Dendritic cell treated with granulocyte-macrophage colony-stimulating factor and Interleukin-4, amounts not matched to agents 40 ng/mL and 50 ng/mL, for 4 days (primary cell): ENCODE data around the gene DNMT3B.
"Not testable (repeated sequence)": the region's sequence is repeated elsewhere in the genome, so short reads cannot be mapped to it uniquely, and the experiment has no call there.

Experiments used
- H3K27ac Mint-ChIP-seq: one replicate; pipeline ENCODE4 v1.8.0; 2022; ENCODE audit warnings: mild to moderate bottlenecking, mixed read lengths
- H3K27me3 Mint-ChIP-seq: one replicate; pipeline ENCODE4 v1.8.0; 2022; ENCODE audit warnings: mild to moderate bottlenecking, mixed read lengths
- H3K36me3 Mint-ChIP-seq: one replicate; pipeline ENCODE4 v1.8.0; 2022; ENCODE audit warnings: low read depth, mixed read lengths
- H3K4me1 Mint-ChIP-seq: one replicate; pipeline ENCODE4 v1.8.0; 2022; ENCODE audit warnings: low read depth, mixed read lengths
- H3K4me3 Mint-ChIP-seq: one replicate; pipeline ENCODE4 v1.8.0; 2022; ENCODE audit warnings: mild to moderate bottlenecking, moderate library complexity, mixed read lengths
- H3K9me3 Mint-ChIP-seq: one replicate; pipeline ENCODE4 v1.8.0; 2022; ENCODE audit warnings: mixed read lengths
- intact Hi-C: fragments of 100-400 bp; cut with micrococcal nuclease; formaldehyde crosslinking; loops from one replicate; pipeline ENCODE4 v1.15.0; 2022

Gene DNMT3B

DNA sequence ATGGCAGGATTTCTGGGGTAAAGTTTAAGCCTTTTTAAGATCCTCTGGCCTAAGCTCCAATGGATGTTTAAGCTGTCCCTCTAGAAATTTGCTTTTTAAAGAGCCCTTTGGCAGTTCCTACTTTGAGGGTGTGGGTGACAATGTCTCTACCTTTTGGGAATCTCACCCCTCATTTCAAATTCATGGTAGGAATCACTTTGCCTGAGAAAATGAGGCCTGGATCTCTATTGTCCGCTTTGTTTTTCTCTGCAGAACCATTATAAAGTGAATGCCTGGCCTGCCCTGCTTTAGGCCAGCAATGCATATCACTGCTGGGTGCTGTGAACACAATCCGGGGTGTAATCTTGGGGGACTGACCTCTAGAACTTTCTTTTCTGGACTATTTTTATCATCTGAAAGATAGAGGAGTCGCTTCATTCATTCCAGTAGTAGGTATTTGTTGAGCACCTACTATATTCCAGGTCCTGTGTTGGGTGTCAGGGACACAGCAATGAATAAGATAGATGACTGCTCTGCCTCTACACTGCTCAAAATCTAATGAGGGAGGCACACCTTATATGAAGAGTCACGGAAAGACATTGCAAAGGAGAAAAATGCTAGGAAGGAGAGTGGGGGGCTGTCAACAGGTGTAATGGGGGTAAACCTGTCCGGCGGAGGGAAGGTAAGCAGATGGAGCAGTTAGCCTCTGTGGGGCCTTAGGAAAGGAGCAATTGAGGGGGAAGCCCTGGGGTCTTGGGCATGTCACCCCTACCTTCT, 10.3 kb upstream of the DNMT3B start:
- Mint-ChIP-seq H3K27ac (no peak overlapping the region), H3K9me3 (no peaks in the 10 kb centered on the region), H3K36me3 (no peaks in the 10 kb centered on the region), H3K4me3 (no peak overlapping the region), H3K27me3 (no peaks in the 10 kb centered on the region), H3K4me1 (peaks cover 11% of the 10 kb centered on the region)
- intact Hi-C loops: no loop called here

DNA sequence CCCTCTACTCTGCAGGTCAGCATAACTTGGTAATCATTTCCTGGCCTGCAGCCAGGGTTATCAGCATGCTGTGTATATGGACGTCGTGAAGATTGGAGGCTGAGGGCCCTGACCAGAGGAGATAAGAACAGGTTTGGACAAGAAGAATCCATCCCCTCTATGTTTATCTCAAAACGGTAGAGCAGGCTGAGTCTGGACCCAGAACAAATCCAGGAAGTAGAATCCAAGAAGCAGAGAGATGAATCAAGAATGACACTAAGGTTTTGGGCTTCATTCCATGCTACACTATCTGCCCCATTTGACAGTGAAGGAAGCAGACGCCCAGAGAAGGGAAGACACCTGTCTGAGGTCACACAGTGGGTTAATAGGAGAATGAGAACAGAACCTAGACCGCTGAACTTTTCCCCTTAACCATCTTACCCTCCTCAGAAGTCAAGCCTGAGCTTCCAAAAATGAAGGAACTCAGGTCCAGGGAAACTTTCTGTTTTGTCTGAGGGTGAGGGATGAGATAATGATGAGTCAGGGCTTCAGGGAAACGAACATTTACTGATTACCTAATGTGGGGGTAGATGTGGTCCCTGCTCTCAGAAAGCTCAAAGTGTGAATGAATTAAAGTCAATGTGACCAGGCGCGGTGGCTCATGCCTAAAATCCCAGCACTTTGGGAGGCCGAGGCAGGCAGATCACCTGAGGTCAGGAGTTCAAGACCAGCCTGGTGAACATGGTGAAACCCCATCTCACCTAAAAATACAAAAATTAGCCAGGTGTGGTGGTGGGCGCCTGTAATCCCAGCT, 9.5 kb upstream of the DNMT3B start:
- intact Hi-C loops: no loop called here
- Mint-ChIP-seq H3K4me3 (no peak overlapping the region), H3K4me1 (peaks cover 10% of the 10 kb centered on the region), H3K9me3 (no peaks in the 10 kb centered on the region), H3K27ac (no peak overlapping the region), H3K27me3 (no peaks in the 10 kb centered on the region), H3K36me3 (no peaks in the 10 kb centered on the region)

DNA sequence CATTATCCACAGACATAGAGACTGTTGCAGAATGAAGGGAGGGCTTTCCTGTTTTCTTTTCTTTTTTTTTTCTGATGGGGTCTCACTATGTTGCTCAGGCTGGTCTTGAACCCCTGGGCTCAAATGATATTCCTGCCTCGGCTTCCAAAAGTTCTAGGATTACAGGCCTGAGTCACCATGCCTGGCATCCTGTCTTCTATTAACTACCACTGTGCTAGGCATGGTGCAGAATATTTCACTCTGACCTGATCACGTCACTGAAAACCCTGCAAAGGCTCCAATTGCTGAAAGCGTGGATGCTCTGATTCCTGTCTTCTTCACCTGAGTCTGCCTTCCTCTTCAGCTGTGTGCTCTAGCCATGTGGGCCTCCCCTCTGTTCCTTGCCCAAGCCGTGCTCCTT, 8.5 kb upstream of the DNMT3B start:
- Mint-ChIP-seq H3K4me3 (no peak overlapping the region), H3K9me3 (no peaks in the 10 kb centered on the region), H3K4me1 (peaks cover 10% of the 10 kb centered on the region), H3K36me3 (no peaks in the 10 kb centered on the region), H3K27ac (no peak overlapping the region), H3K27me3 (no peaks in the 10 kb centered on the region)
- intact Hi-C loops: no loop called here

DNA sequence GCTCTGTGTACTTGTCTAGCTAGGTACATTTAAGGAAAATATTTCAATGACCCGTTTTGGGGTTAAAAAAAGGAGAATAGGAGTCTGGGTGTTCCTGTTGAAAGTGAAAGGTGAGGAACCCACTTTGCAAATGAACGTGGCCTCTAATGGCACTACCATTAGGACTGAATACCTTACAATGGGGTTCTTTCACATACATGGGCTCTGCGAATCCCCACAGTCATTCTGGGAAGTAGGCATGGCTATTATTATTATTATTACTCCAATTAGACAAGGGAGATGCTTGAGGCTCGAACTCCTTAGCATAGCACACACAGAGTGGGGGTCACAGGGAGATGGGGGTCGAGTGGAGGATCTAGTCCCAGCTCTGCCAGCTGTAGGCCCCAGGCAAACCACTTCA, 6.0 kb upstream of the DNMT3B start:
- no peaks in the 10 kb centered on the region for H3K9me3 Mint-ChIP-seq
- intact Hi-C loops: no loop called here
- H3K27ac Mint-ChIP-seq: no peak overlapping the region
- peaks cover 4% of the 10 kb centered on the region for H3K27me3 Mint-ChIP-seq
- H3K36me3 Mint-ChIP-seq: no peaks in the 10 kb centered on the region
- H3K4me1 Mint-ChIP-seq: peaks cover 11% of the 10 kb centered on the region
- no peak overlapping the region for H3K4me3 Mint-ChIP-seq

DNA sequence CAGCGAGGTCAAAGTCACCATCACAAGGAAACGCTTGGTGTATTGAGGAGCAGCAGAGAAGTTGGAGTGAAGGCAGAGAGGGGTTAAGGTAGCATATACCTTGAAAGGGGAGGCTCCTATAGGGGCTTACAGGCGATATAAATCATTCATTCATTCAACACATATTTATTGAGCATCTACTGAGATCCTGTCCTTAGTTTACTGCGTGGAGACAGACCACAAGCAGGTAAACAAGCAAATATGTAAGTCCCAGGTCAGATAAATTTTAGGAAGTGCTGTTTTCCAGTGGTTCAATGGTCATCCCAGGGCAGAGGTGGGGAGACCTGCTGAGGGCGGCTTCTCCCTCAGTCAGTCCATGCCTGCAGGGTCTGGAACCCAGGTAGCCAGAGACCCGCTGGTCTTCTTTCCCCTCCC, 761 bp upstream of the DNMT3B start:
- peak overlapping the region; percentile 30 for H3K27ac Mint-ChIP-seq
- intact Hi-C loops: no loop called here
- H3K36me3 Mint-ChIP-seq: no peaks in the 10 kb centered on the region
- H3K4me1 Mint-ChIP-seq: peaks cover 22% of the 10 kb centered on the region
- peaks cover 31% of the 10 kb centered on the region for H3K27me3 Mint-ChIP-seq
- H3K4me3 Mint-ChIP-seq: peak overlapping the region; percentile 76
- no peaks in the 10 kb centered on the region for H3K9me3 Mint-ChIP-seq

DNA sequence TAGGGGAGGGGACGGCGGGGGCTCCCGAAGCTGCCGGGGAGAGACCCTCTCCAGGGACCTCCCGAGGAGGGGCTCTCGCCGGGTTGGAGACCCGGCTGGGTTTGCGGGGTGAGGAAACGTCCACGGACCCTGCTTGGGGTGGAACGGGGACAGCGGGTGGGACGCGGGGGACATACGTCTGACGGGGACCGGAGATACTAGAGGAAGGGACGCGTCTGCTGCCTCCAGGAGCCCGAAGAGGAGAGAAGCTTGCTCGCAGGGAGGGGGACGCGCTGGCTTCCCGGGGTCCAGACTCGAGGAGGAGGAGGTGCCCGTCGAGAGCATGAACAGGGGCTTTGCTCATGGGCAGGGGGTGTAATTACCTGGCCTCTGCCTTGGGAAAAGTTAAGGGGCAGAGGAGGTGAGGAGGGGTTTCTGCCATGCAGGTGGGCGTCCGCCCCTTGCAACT, 593 bp downstream of the DNMT3B start:
- no peaks in the 10 kb centered on the region for H3K36me3 Mint-ChIP-seq
- peak overlapping the region; percentile 90 for H3K4me3 Mint-ChIP-seq
- intact Hi-C loops: loop anchor here (2.0 kb wide), 1 partner anchor 20 kb away; the partner anchor contains the start of gene COMMD7
- peaks cover 31% of the 10 kb centered on the region for H3K27me3 Mint-ChIP-seq
- H3K27ac Mint-ChIP-seq: peak overlapping the region; percentile 74
- peaks cover 22% of the 10 kb centered on the region for H3K4me1 Mint-ChIP-seq
- no peaks in the 10 kb centered on the region for H3K9me3 Mint-ChIP-seq

DNA sequence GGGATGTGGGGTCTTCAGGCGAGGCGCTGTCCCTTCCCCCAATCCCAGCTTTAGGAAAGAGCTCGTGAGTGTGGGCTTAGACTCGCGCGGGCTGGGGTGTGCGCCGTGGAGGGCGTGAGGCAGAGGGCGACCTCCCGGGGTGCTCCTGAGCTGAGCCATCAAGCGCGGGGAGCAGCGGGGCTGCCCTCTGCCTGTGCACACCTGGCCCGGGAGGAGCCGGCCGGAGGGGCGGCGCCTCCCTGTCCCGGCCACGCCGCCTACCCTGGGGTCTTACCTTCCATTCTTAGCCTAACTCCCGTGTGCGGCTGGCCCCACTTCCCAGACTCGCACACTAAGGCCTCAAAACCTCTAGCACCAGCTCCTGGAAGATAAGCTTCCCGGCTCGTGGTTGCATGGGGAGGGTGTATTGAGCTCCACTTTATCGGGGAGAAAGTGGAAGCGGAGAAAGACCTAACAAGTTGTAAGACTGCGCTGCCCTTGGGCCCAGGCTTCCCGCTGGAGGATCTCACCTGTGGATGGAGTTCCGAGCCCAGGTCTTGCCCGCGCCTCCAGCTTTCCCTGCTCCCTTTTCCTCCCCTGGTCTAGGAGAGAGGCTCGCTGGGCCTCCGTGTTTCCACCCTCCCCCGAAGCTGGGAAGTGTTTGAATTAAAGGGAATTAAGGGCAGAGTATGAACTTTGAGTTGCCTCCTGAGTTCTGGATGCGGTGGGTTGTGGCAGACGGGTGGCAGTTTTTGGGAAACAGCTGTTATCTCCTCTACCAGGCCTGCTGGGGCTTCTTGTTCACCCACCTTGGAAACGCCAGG, 1.2 kb downstream of the DNMT3B start:
- Mint-ChIP-seq H3K27ac (peak overlapping the region; percentile 74), H3K9me3 (no peaks in the 10 kb centered on the region), H3K4me1 (peaks cover 22% of the 10 kb centered on the region), H3K36me3 (no peaks in the 10 kb centered on the region), H3K4me3 (peak overlapping the region; percentile 90), H3K27me3 (peaks cover 31% of the 10 kb centered on the region)
- intact Hi-C loops: loop anchor here (2.0 kb wide), 1 partner anchor 21 kb away; the partner anchor contains the start of gene COMMD7

DNA sequence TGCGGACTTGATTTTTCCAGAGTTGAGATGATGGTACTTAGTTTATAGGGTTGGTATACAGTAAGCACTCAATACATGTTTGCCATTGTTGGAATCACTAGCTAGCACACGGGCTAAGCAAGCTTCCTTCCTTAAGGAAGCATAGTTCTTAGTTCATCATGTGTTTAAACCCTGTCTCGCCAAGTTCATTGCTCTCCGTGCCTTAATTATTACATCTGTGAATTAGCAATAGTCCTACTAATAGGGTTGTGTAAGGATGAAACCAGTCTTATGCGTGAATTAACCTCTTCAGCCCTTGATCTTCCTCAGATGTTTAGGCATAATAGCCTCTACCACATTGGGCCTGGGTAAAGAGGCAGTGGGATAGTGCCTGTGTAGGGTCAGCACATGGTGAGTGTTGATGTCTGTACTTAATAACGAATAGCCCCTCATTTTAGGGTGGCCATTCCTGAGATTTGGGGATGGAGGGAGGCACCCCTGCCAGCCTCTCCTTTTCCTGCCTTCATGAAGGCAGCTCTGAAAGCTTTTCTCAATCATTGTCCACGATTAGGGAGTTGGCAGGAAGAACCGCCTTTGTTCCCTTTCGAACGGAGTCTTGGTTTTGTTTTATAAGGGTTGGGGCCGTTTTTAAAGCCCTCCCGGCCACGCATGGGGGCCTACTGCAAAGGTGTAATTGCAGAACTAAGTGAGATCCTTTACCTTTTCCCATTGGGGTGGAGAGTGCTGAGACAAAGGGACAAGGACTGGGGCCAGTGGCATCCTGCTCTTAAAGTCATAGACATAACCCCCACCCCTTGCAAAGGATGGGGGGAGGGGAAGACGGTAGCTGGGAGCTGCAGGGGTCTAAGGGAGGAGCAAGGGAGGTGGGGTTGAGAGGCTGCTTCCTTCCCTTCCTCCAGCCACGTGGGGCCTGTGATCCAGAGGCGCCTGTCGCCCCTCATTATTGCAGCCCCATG, 2.1 kb downstream of the DNMT3B start:
- Mint-ChIP-seq H3K4me3 (no peak overlapping the region), H3K27me3 (peaks cover 31% of the 10 kb centered on the region), H3K36me3 (no peaks in the 10 kb centered on the region), H3K27ac (no peak overlapping the region), H3K4me1 (peaks cover 22% of the 10 kb centered on the region), H3K9me3 (no peaks in the 10 kb centered on the region)
- intact Hi-C loops: no loop called here

DNA sequence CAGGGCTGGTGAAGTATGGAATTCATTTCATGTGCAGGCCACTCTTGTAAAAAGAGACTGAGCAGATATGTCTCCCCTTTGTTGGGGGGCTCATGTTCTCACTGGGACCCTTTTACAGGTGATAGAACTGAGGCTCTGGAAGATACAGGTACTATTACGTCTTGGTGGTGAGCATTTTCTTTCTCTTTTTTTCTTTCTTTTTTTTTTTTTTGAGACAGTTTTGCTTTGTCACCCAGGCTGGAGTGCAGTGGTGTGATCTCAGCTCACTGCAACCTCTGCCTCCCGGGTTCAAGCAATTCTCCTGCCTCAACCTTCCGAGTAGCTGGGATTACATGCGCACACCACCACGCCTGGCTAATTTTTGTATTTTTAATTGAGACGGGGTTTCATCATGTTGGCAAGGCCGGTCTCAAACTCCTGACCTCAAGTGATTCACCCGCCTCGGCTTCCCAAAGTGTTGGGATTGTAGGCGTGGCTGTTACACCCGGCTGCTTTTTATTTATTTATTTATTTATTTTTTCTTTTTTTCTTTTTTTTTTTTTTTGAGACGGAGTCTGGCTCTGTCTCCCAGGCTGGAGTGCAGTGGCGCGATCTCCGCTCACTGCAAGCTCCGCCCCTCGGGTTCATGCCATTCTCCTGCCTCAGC, 3.2 kb downstream of the DNMT3B start:
- Mint-ChIP-seq H3K4me1 (peaks cover 22% of the 10 kb centered on the region), H3K27me3 (peaks cover 31% of the 10 kb centered on the region)
- H3K9me3 Mint-ChIP-seq, H3K27ac Mint-ChIP-seq, H3K4me3 Mint-ChIP-seq, H3K36me3 Mint-ChIP-seq, intact Hi-C loops: not testable (repeated sequence)

DNA sequence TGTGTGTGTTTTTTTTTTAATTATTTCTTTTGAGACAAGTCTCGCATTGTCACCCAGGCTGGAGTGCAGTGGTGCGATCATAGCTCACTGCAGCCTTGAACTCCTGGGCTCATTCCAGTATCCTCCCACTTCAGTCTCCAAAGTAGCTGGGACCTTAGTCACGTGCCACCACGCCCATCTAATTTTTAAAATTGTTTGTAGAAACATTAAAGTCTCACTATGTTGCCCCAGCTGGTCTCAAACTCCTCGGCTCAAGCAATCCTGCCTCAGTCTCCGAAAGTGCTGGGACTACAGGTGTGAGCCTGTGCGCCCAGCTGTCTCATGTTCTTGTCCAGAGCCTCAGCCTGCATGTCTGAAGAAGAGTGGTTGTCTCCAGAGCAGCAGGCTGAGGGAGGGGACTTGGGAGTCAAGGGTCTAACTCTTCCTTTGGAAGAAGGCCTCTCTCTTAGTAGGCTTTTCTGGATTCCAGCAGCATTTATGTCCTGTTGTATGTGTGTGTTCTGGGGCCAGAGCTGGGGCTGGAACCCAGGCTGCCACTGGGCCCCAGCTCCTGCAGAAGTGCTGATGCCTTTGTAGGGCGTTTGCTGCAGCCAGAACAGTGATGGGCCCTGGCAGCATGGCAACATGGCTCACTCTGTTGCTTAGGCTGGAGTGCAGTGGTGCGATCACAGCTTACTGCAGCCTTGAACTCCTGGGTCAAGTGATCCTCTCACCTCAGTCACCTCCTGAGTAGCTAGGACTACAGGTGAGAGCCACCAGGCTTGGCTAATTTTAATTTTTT, 5.4 kb downstream of the DNMT3B start:
- H3K27ac Mint-ChIP-seq: no peak overlapping the region
- no peak overlapping the region for H3K4me3 Mint-ChIP-seq
- peaks cover 22% of the 10 kb centered on the region for H3K27me3 Mint-ChIP-seq
- peaks cover 18% of the 10 kb centered on the region for H3K4me1 Mint-ChIP-seq
- intact Hi-C loops: no loop called here
- no peaks in the 10 kb centered on the region for H3K9me3 Mint-ChIP-seq
- H3K36me3 Mint-ChIP-seq: no peaks in the 10 kb centered on the region

DNA sequence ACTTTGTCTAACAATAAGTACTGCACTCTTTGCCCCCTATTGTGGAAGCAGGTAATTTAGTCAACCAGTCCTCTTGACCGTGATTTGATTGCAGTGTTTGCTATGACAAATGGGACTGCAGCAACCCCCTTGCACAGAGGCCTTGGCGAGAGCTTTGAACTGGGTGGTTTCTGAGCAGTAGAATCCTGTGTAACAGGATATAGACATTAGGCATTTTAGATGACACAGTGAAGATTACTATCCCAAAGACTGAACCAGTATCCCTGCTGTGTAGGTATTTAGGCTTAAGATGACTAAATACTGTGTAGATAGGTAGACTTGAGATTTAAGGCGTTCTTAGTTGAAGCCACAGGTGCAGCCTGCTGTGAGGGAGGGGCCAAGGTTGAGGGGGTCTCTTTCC, 9.9 kb downstream of the DNMT3B start:
- peak overlapping the region; percentile 22 for H3K27ac Mint-ChIP-seq

DNA sequence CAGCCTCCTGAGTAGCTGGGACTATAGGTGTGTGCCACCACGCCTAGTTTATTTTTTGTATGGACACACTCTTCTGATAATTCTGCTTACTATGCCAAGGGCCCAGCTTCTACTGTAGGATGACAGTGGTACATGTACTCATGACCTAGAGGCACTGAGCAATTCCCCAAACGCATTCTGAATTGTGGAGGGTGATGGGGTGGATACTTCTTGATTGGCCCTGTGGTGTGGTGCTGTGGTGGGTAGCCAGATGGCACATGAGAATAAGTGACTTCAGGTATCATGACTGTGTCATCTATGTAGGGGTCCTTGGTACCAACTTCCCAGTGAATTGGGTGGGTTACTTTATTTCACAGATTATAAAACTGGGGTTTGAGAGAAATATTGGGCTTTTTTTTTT, 11.0 kb downstream of the DNMT3B start:
- Mint-ChIP-seq H3K9me3 (no peaks in the 10 kb centered on the region), H3K27ac (no peak overlapping the region), H3K27me3 (no peaks in the 10 kb centered on the region), H3K4me3 (no peak overlapping the region), H3K4me1 (peaks cover 11% of the 10 kb centered on the region), H3K36me3 (no peaks in the 10 kb centered on the region)
- intact Hi-C loops: no loop called here

More for the DNA sequence above, 9.9 kb downstream of the DNMT3B start:
- H3K27me3 Mint-ChIP-seq: no peaks in the 10 kb centered on the region
- H3K9me3 Mint-ChIP-seq: no peaks in the 10 kb centered on the region
- intact Hi-C loops: no loop called here
- no peaks in the 10 kb centered on the region for H3K36me3 Mint-ChIP-seq
- H3K4me1 Mint-ChIP-seq: peaks cover 11% of the 10 kb centered on the region
- no peak overlapping the region for H3K4me3 Mint-ChIP-seq
